GM19023 (cell line): ENCODE results near the gene IL22RA2.

Experiments used
- ATAC-seq: cut with Tn5 transposase; IDR thresholded peaks from one replicate; pipeline ENCODE4 v1.9.1; 2021; ENCODE audit warnings: mild to moderate bottlenecking, moderate library complexity; ENCODE audit not compliant: unreplicated experiment

Gene IL22RA2

DNA sequence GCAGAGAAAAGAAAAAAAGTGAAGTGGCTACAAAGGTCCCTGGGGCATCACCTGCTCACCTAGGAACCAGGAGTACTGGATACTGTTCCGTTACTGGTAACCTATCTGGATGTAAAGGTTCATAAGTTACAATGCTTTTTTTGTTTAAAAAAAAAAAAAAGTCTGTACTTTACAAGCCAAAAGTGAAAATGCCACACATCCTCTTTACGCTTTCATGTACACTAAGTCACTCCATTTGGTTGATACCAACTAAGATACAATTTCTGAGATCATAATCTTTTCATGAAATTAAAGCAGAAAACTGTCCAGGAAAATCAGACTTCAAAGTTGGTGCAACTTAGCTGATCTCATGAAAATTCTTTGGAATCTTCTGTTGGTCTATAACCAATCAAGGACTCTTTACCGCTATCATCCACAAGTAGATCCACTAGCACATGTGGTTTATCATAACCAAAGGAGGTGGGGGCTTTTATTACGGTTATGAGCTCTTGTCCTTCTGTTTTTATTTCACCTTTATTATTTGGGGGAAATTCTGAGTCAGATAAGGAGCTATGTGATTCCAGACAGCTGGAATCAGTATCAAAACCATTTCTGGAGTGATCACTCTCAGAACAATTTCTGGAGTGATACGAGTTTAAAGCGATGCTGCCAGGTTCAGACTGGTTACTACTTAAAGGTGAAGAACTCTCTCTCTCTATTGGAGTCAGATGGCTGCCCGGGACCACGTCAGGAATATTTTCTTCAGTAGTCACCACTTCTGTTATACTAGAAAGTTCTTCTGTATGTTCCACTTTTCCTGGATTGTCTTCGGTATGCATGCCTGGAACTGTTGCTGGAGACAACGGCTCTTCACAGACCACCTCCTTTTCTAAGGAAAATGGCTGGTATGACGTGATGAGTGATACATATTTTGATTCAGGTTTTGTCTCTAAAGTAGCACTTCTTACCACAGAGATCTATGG is 24.5 kb upstream of the IL22RA2 start:
- no peak for ATAC-seq

DNA sequence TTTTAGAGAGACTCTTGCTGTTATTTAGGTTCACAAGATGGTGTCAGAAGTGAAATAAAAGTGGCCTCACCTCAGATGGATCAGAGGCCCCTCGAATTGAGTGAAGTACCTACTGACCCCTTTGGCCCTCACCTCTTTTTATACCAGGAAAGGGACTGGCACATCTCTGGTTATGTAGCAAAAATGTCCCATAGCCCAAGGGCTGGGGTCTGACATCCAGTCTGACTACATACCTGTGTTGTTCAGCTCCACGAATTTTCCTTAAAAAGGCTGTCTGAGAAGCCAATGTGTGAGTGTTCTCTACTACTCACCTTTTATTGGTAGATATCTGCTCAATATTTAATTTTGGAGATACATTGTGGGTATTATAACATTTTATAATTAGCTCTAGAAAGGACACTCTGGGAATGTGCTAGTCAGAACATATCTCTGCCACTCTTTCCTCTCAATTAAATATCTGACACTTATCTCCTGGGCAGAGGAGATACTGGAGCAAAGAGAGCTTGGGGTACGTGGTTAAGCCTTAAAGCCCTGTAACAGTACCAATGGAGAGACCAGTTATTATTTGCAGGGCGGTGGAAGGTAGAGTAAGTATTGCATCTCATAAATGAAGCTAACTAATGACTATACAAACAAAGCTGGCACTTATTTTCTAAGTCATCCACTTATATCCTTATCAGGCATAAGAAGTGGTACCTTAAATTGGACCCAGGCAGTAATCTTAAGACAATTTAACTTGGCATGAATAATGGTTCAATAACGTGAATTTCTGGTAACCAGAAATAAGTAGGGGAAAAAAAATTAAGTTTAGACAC is 20.0 kb upstream of the IL22RA2 start:
- no peak for ATAC-seq

DNA sequence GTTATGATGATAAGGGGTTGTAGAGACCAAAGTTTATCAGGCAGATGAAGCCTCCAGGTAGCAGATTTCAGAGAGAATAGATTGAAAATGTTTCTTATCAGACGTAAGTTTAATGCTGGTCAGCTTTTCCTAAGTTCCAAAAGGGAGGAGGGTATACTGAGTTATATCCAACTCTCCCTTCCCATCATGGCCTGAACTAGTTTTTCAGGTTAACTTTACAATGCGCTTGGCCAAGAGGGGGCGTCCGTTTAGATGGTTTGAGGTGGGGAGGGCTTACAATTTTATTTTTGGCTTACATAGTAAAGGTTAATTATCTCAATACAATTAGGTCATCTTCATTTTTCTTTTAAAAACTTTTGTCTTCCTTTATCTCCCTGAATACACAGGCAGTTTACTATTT is 19.4 kb upstream of the IL22RA2 start:
- ATAC-seq = no peak

DNA sequence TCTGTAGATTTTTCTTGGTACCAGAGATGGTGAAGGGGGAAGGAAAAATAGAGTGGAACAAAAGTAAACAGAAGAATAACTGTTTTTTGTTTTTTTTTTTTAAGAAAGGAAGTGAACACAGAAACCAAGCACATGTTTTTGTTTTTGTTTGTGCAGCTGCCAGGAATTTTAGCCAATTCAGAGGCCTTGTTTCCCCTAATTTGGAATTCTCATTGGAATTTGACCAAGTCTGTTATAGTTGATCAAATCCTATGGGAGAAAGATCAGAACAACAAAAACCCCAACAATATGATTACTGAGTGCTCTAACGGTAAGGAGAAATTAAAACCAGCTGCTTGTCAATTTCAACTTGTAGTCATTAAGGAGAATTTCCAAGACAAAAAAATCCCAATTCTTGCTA is 18.2 kb upstream of the IL22RA2 start:
- ATAC-seq = no peak

DNA sequence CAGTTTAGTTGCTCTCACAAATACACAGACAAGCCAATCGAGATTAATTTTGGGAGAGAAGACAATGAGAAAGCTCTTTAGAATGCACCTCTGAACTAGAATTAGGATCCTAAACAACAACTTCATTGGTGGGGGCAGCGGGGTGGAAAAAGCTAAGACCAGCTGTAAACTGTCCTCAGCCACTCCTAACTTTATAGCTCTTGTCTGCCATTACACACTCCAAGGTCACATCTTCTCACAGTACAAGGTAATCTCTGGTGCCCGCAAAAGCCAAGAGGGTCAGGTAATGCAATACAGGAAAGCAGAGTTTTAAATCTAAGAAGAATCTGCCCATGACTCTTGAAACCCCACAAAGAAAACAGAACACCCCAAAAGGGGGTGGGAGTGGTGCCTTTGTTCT is 17.8 kb upstream of the IL22RA2 start:
- ATAC-seq = no peak

DNA sequence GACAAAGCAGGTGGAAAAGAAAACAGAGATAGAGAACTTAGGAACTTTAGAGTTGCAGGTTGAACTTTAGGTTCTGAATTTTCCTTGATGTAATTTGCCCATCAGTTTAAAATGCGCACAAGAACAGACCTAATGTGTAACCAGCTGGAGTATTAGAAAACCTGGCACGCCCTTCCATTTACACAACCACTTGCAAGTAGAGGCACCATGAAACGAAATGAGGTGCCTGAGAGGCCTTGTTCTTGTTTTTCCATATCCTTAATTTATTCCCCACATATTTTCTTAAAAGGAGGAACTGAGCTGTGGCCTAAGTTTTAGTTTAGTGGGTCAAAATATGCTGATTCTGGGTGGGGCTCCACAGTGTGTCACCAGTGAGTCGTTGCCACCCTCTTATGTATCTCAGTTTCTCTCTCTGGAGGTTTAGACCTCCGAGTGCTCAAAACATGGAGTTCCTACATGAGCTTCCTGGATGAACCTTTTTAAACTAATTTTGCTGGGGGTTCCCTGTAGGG is 17.2 kb upstream of the IL22RA2 start:
- no peak for ATAC-seq

DNA sequence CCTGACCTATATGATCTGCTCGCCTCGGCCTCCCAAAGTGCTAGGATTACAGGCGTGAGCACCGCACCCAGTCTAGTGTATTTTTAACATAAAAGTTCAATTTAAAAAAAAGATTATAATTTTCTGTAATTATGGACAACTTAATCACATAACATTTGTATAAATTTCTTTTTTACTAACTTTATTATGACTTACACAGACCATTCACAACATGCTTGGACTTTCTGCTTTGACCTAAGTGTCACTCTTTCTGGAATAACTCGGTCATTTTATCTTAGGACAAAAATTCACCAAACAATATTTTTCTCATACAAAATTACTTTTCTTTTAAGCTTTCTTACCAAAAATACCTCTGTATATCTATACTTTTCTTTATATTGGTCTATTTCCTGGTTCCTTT is 15.4 kb upstream of the IL22RA2 start:
- ATAC-seq = no peak

DNA sequence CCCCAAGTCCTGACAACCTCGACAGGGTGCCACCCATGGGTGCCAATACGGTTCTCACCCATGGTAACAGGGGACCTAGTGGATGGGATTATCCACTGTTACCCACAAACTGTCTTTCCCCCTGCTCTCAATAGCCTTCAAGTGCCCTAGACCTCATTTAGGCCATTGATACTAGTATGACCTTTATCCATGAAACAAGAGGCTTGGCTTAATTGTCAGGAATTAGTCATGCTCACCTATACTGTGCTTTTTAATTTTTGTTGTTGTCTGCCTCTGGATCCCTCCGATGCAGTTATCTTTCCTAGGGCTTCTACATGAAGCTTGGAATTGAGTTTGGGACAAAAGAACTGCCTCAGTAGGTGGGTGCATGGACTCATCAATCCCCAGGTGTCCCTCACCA is 11.8 kb upstream of the IL22RA2 start:
- no peak for ATAC-seq

DNA sequence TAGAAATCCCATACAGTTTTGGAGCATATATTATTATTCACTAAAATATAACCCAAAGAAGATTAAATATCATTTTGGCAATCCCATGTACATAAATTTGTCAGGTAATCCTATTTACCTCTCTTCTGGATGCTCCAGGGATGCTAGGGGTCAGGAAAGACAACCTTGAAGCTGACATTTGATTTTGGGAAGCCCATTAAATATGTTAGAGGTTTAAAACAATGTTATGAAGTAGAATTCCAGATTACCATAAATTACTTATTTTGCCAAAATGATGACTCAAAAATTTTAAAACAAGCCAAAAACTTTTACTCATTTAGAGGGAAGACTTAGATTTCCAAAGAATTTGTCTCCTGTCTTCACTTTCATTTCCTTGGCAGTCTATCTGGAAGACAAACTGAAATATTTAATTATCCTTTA is 9.2 kb upstream of the IL22RA2 start:
- ATAC-seq = no peak

DNA sequence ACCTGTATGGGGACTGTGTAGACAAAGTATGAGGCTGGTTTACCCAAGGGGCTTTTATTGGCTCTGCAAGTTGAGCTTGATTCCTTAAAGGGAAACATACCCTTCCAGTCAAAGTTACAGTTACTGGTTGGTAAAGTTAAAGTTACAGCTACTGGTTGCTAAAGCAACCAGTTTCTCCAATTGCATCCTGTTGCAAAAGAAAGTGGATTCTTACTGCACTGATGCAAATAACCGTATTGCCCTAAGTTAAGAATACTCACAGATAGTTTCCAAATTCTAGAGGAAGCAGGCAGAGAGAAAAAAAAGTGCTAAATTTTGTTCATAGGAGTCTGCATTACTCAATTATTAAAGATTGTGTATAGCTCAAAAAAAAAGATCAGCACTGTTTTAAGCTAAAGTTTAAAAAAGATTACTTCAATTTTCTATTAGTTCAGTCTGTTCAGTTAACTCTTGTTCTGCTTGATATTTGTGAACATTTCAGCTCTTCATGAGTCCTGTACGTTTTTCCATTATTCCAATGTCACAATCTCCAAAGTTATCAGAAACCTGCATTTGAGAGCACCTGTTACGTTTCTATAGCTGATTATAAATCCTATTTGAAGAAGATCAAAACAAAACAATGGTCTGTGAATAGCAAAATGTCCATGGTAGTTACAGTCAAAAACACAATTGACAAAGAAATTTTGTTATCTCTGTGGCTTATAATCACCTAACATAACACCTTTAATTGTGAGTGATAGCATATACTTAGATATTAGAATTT is 8.6 kb upstream of the IL22RA2 start:
- no peak for ATAC-seq

DNA sequence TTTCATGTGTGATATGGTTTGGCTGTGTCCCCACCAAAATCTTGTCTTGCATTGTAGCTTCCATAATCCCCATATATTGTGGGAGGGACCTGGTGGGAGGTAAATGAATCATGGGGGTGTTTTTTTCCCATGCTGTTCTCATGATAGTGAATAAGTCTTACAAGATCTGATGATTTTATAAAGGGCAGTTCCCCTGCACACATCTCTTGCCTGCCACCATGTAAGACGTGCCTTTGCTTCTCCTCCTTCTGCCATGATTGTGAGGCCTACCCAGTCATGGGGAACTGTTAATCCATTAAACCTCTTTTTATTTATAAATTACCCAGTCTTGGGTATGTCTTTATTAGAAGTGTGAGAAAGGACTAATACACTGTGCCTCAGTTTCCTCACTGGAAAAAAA is 4.2 kb upstream of the IL22RA2 start:
- ATAC-seq = no peak

DNA sequence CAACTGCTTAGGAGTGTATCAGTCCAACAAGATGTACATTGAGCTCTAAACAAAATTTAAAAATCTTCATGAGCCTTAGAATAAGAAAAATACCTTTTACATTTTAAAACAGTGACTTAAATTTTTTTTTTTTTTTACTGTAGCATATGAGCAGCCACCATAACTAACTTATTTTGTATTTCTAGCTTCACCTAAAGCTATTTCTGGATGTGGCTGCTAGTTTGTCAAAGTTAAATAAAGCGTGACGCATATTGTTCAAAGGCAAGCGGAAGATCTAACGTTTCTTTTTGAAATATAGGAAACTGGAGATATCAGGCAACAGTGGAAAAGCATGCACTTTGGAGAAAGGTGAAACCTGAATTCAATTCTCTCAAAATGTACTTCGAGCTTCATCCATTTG is 3.3 kb upstream of the IL22RA2 start:
- no peak for ATAC-seq

DNA sequence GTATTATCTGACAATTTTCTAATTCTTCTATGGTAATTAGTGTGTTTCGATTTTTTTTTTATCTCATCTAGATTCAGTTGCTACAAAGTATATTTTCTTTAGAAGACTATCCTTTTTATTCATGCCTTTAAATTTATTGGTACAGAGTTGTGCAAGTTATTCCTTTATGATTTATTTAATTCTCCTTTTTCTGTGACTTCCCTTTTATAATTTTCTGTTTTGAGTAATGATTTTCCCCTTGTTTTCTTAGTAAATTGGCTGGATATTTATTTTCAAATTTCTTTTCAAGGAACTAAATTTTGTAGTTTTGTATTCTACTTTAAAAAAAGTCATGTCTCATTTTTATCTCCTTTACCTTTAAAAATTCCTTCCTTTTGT is 2.4 kb upstream of the IL22RA2 start:
- no peak for ATAC-seq

DNA sequence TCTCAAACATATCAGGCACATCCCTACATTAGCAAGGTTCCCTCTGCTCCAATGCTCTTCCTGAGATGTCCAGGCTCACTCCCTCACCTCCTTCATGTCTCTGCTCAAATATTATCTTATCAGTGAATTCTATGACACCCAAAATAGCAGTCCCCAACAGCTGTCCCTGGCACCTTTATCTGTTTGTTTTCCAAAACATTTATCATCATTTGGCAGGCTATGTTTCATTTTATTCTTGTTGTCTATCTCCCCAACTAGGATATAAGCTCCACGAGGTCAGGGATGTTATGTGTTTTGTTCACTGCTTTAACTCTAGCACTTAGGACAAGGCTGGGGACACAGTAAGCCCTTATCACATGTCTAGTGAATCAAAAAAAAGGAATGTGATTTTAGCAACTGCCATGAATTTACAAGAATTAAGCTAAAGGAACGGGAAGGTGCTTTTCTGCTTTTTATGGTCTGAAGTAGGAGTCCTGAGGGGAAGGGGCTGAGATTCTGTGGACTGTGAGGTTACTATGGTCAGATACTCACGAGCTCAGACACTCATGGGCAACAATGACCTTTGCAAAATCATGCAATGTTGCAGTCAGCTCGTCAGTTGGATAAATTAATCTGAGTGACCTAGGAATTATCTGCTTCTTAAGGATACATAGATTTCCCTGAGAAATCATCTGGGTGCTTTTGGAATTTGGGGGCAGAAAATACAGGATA is 1.9 kb upstream of the IL22RA2 start:
- no peak for ATAC-seq

DNA sequence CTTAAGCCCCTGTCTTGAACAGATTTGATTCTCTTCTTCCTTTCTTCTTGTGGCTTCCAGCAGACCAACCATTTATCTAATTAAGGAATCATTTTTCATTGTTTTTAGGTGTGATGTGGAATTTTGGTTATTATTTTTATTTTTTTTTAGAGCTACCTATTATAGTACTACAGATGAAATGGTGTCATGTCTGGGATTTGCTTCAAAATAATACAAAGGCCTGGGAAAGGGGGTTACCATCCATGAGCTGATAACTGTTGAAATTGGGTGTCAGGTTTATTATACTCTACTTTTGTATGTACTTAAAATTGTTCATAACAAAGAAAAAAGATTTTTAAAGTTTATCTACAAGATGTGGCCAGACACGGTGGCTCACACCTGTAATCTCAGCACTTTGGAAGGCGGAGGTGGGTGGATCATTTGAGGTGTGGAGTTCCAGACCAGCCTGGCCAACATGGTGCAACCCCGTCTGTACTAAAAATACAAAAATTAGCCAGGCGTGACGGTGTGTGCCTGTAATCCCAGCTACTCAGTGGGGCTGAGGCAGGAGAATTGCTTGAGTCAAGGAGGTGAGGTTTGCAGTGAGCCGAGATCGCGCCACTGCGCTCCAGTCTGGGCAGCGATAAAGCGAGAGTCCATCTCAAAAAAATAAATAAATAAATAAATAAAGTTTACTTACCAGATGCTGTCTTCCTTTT is 561 bp downstream of the IL22RA2 start:
- ATAC-seq = no peak

DNA sequence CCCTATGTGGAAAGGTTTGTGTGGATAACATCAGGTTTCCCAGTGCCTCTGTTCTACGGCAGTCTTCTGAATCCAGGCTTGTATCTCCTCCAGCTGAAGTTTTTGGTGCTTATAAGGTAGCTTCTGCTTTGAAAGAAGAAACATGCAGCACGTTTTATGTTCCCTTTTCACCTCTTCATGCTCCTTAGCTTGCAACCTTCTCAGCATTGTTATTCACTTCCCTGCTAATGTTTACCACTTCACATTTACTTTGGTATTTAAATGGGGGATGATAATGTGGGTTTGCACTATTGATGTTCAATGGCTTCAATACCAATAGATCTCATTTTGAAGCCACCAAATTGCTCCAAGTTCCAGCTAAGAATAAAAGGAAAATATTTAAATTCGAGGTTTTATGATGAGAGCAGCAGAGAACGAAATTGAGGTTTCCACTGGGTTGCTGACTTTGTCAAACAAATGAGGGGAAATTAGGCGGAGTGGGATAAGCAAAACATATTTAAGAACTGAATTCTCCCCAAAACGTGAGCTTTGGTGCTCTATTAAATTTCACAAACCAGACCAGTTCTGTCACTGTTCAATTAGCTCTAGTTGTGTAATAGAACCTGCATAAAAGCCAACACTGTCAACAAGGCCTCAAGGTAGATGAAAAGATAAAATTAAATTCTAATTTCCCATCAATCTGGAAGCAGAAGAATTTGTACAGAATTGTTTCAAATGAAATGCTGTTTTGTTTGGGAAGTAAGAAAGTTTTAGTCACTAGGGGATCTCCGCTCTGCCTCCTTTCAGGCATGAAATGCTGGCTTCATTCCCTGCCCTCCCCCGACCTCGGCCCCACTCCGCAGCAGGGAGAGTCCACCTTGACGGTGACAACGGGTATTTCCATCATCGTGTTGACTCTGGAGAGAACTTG is 1.4 kb downstream of the IL22RA2 start:
- ATAC-seq = peak; percentile 55

DNA sequence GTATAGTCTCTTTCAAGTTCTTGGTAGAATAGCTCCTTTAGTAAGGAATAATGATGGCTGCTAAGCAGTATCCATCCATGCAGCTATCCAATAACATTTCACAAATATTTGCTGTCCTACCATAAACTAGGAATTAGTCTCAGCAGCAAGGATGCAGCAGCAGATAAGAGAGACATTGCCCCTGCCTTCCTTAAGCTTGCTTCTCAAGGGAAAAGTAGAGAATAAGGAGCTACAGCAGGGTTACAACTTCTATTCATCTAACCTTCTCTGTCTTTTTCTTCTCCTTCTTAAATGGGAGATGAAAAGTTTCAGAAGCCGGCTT is 2.4 kb downstream of the IL22RA2 start:
- ATAC-seq = no peak

DNA sequence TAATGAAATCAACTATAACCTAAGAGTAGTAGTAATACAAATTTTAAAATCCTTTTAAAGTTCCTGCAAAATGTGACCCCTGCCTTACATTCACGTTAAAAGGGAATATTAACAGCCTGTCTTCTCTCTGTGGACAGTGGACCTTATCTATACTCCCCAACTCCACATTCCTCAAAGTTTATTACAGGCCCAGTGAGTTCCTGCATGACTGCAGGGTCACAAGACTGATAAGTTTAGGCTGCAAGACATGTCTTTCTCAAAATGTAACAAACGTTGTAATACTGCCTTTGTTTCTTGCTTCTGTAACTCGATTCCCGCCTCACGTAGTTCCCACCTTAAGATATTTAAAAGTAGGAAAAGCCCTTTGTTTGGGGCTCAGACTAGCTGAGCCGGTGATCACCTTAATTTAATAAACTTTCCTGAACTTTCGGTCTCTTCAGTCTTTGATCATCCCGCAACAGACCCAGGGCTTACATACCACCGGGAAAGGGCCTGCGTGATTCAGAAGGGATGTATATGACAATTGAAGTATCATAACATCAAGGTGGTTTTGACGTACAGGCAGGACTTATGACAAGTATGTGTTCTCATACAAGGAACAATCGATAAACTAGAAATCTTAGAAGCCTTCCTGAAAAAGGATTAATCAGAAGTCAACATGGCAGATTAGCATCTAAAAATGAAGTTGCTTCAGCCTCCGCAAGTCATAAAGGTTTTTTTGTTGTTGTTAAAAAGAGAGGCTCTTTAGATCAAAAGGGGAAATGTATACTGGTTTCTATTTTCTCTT is 3.0 kb downstream of the IL22RA2 start:
- ATAC-seq = no peak
